Spleen (tissue), 7 donors: ENCODE data around the gene NKX2-4.

Source experiments
- POLR2A ChIP-seq, 3 donors: fragments of 450-650 bp; IDR thresholded peaks; one replicate each; pipeline ENCODE4 v1.5.1; 2017; ENCODE audit warnings: antibody characterized with exemption in 3 of 3, mild to moderate bottlenecking in 1 of 3
- POLR2AphosphoS5 ChIP-seq, 3 donors: sonication (generic); formaldehyde crosslinking; IDR thresholded peaks; one replicate each; pipeline ENCODE4 v1.5.1; 2017; ENCODE audit warnings: antibody characterized with exemption in 3 of 3
- TF ChIP-seq, protein P1 (sequence below), 11 experiments: fragments of 200-600 bp in 7 of 11; fragments of 450-650 bp in 4 of 11; sonication (generic) in 4 of 11; IDR thresholded peaks in 8 of 11; conservative IDR thresholded peaks in 3 of 11; 1 replicate in 7 of 11; 2 replicates in 4 of 11; pipeline versions ENCODE4 v1.4.0 to v1.8.0; 2016 to 2021; ENCODE audit warnings: antibody characterized with exemption in 11 of 11, inconsistent platforms in 4 of 11, mild to moderate bottlenecking in 1 of 11
- donor health status: DM: no; HTN: no; CAD: no; lungs with moderate emphysema.
- donor health status: DM: no; HTN: no; CAD: no.
- donor health status: DM: no; HTN: no; CAD: no.

DNA sequence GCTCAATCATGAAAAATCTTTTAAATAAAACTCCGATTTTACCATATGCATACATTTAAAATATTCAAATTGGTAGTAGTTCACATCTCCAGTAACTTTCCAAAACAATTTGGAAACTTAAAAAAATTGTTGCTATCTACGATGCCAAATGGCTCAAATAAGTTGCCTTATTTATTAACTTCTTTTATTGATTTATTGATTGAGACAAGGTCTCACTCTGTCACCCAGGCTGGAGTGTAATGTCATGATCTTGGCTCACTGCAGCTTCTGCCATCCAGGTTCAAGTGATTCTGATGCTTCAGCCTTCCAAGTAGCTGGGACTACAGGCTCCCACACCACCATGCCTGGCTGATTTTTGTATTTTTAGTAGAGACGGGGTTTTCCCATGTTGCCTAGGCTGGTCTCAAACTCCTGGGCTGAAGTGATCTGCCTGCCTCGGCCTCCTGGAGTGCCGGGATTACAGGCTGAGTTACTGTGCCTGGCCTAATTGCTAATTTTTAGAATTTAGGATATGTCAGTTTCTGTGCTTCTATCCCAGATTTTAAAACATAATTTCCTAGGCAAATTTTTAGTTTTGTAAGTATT lies 12.9 kb downstream of the NKX2-4 start:
- TF ChIP-seq POLR2A (IDR thresholded peaks at IDR 0.05), result no peak
- TF ChIP-seq, protein P1, sequence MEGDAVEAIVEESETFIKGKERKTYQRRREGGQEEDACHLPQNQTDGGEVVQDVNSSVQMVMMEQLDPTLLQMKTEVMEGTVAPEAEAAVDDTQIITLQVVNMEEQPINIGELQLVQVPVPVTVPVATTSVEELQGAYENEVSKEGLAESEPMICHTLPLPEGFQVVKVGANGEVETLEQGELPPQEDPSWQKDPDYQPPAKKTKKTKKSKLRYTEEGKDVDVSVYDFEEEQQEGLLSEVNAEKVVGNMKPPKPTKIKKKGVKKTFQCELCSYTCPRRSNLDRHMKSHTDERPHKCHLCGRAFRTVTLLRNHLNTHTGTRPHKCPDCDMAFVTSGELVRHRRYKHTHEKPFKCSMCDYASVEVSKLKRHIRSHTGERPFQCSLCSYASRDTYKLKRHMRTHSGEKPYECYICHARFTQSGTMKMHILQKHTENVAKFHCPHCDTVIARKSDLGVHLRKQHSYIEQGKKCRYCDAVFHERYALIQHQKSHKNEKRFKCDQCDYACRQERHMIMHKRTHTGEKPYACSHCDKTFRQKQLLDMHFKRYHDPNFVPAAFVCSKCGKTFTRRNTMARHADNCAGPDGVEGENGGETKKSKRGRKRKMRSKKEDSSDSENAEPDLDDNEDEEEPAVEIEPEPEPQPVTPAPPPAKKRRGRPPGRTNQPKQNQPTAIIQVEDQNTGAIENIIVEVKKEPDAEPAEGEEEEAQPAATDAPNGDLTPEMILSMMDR (IDR thresholded peaks at IDR 0.05 in 8 of 11, conservative IDR thresholded peaks at IDR 0.05 in 3 of 11), result no peak
- TF ChIP-seq POLR2AphosphoS5 (IDR thresholded peaks at IDR 0.05), result no peak
